Colonic mucosa (tissue), 4 donors: ENCODE data around the gene KCNK6. TPM values are rescaled to one million over a fixed set of nuclear protein-coding genes. Genes with fewer than 3 reads are reported as not detected.
"Not testable (repeated sequence)": the region's sequence is repeated elsewhere in the genome, so short reads cannot be mapped to it uniquely, and the experiment has no call there.

Source experiments
- DNase-seq: peaks from one replicate; pipeline ENCODE4 v3.0.0-alpha.2; 2020
- H3K27ac ChIP-seq: fragments of 200-600 bp; one replicate; pipeline ENCODE4 v1.8.0; 2021
- H3K27me3 ChIP-seq: fragments of 200-600 bp; one replicate; pipeline ENCODE4 v1.8.0; 2021
- H3K36me3 ChIP-seq: fragments of 200-600 bp; one replicate; pipeline ENCODE4 v1.8.0; 2021
- H3K4me1 ChIP-seq: fragments of 200-600 bp; one replicate; pipeline ENCODE4 v1.8.0; 2021; ENCODE audit warnings: mild to moderate bottlenecking
- H3K4me3 ChIP-seq: fragments of 200-600 bp; one replicate; pipeline ENCODE4 v1.8.0; 2021
- H3K9ac ChIP-seq, 2 donors: one replicate each; pipeline ENCODE4 v1.7.0; 2013; ENCODE audit warnings: control low read depth in 2 of 2, low read depth in 2 of 2, low read length in 2 of 2
- H3K9me3 ChIP-seq: fragments of 200-600 bp; one replicate; pipeline ENCODE4 v1.8.0; 2021
- intact Hi-C: fragments of 100-400 bp; cut with DNase I; formaldehyde crosslinking; loops from one replicate; pipeline ENCODE4 v1.14.1; 2022
- total RNA-seq, 2 donors: library from RNA; stranded (reverse); fragmentation: NEBNext Ultra II Directional in 1 of 2; extraction: Animal tissue kit (Norgen Biotek cat#: 25700) in 1 of 2; gene quantifications; one replicate each; pipeline ENCODE4 v1.2.1, GENCODE V29; 2021
- TF ChIP-seq, protein P1 (sequence below): fragments of 200-600 bp; IDR thresholded peaks from one replicate; pipeline ENCODE4 v1.8.0; 2022; ENCODE audit warnings: antibody characterized with exemption, mild to moderate bottlenecking
- donor health status: healthy.
- donor health status: DM: no; HTN: no; CAD: no.
- donor health status: DM: no; HTN: no; CAD: no.

Gene KCNK6
- total RNA-seq, 2 donors from 2014 or later = 19.8 to 23.4 TPM

DNA sequence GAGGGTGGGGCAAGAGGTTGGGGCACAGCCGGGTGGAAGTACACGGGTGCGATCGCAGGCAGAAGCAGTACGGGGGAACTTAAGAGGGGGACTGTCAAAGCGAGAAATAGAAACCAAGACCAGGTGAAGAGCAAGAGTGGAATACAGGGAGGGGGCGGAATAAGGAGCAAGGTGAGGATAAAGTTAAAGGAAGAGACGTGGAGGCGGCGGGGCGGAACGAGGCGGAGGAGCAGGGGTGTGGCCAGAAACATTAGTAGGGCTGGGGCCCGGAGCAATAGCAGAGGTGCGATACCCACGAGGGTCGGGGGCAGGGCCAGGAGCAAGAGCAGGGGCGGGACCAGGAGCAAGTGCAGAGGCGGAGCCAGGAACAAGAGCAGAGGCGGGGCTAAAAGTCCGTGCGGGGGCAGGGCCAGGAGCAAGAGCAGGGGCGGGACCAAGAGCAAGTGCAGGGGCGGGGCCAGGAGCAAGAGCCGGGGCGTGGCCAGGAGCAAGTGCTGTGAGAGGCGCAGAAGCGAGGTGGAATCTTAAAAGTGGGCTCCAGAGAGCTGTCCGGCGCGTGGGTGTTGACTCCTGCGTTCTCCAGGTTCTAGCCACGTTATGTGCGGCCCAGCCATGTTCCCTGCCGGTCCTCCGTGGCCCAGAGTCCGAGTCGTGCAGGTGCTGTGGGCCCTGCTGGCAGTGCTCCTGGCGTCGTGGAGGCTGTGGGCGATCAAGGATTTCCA, 17.2 kb downstream of the KCNK6 start:
- TF ChIP-seq, protein P1, sequence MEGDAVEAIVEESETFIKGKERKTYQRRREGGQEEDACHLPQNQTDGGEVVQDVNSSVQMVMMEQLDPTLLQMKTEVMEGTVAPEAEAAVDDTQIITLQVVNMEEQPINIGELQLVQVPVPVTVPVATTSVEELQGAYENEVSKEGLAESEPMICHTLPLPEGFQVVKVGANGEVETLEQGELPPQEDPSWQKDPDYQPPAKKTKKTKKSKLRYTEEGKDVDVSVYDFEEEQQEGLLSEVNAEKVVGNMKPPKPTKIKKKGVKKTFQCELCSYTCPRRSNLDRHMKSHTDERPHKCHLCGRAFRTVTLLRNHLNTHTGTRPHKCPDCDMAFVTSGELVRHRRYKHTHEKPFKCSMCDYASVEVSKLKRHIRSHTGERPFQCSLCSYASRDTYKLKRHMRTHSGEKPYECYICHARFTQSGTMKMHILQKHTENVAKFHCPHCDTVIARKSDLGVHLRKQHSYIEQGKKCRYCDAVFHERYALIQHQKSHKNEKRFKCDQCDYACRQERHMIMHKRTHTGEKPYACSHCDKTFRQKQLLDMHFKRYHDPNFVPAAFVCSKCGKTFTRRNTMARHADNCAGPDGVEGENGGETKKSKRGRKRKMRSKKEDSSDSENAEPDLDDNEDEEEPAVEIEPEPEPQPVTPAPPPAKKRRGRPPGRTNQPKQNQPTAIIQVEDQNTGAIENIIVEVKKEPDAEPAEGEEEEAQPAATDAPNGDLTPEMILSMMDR = no peak
- peak; percentile 98 for DNase-seq
- H3K4me1 ChIP-seq = no peaks in the 10 kb centered on the region
- H3K36me3 ChIP-seq = no peaks in the 10 kb centered on the region
- H3K27me3 ChIP-seq = no peaks in the 10 kb centered on the region
- intact Hi-C loops = loop anchor here (5.0 kb wide), 1 partner anchor 36 kb away; the partner anchor contains the start of gene PSMD8
- H3K27ac ChIP-seq = peak overlapping the region; percentile 89
- H3K4me3 ChIP-seq = peak overlapping the region; percentile 64
- H3K9me3 ChIP-seq = no peaks in the 10 kb centered on the region
- peak overlapping the region; percentile 77 to 91 for H3K9ac ChIP-seq

DNA sequence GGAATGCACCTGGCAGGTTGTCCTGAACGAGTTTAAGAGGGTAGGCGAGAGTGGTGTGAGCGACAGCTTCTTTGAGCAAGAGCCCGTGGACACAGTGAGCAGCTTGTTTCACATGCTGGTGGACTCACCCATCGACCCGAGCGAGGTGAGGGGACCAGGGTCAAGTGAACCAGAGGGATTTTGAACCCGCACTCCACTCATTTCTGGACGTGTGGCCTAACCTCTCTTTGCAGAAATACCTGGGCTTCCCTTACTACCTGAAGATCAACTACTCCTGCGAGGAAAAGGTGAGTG, 17.7 kb downstream of the KCNK6 start:
- peak overlapping the region; percentile 89 for H3K27ac ChIP-seq
- no peaks in the 10 kb centered on the region for H3K27me3 ChIP-seq
- peak overlapping the region; percentile 64 for H3K4me3 ChIP-seq
- H3K9me3 ChIP-seq = no peaks in the 10 kb centered on the region
- H3K36me3 ChIP-seq = no peaks in the 10 kb centered on the region
- intact Hi-C loops = loop anchor here (5.0 kb wide), 1 partner anchor 35 kb away; the partner anchor contains the start of gene PSMD8
- H3K9ac ChIP-seq = peak overlapping the region; percentile 57 to 77
- no peak for DNase-seq
- no peaks in the 10 kb centered on the region for H3K4me1 ChIP-seq
- TF ChIP-seq, protein P1 = no peak

DNA sequence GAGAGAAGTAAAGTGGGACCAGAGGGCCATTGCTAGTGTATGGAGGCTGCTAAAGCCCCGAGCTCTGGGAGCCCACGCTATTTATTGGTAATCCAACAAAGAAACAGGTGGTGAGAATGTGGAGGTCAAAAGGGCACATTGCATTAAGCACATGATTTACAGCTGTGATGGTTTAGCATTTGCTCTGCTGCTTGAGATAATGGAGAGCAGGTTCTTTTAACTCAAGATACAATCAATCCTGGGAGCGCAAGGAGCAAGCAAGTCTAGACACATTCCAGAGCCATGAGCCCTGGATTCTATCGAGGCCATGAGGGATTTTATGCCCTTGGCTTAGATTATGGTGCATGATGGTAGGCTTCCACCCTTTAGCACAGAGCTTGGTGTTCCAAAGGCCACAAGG, 19.4 kb downstream of the KCNK6 start:
- H3K9ac ChIP-seq, DNase-seq: not testable (repeated sequence)
- intact Hi-C loops = loop anchor here (5.0 kb wide), 1 partner anchor 33 kb away; the partner anchor contains the start of gene PSMD8

DNA sequence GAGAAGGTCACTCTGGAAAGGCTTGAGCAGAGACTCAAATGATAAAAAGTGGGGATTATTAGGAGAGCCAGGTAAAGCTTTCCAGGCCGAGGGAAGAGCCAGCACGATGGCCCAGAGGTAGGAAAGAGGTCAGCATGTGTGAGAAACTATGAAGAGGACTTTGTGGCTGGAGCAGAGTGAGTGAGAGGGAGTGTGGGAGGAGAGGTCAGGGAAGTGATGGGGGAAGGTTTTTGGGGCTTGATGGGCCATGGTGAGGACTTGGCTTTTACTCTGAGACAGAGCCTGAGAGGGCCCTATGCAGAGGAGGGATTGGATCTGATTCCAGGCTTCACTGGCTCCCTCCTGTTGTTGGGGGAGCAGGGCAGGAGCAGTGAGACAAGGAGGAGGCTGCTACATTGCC, 21.3 kb downstream of the KCNK6 start:
- no peak for DNase-seq
- intact Hi-C loops = no loop called here
- no peak overlapping the region for H3K9ac ChIP-seq
- H3K27me3 ChIP-seq = no peaks in the 10 kb centered on the region
- TF ChIP-seq, protein P1 = no peak
- no peaks in the 10 kb centered on the region for H3K4me1 ChIP-seq
- H3K4me3 ChIP-seq = no peak overlapping the region
- H3K27ac ChIP-seq = no peak overlapping the region
- no peaks in the 10 kb centered on the region for H3K9me3 ChIP-seq
- H3K36me3 ChIP-seq = no peaks in the 10 kb centered on the region

More for the DNA sequence above, 19.4 kb downstream of the KCNK6 start:
- not testable (repeated sequence) for H3K9me3 ChIP-seq, H3K27me3 ChIP-seq, H3K27ac ChIP-seq, H3K36me3 ChIP-seq, H3K4me1 ChIP-seq, H3K4me3 ChIP-seq

DNA sequence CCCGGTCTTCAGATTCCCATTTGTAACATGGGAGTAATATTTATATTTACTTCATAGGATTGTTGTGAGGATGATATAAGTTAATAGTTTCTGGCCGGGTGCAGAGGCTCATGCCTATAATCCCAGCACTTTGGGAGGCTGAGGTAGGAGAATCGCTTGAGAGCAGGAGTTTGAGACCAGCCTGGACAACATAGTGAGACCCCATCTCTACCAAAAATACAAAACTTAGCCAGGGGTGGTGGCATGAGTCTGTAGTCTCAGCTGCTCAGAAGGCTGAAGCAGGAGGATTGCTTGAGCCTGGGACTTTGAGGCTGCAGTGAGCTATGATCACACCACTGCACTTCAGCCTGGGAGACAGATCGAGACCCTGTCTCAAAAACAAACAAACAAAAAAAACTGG, 27.2 kb downstream of the KCNK6 start:
- H3K9ac ChIP-seq = no peak overlapping the region
- H3K27ac ChIP-seq = no peak overlapping the region
- intact Hi-C loops = no loop called here
- H3K36me3 ChIP-seq = no peaks in the 10 kb centered on the region
- H3K27me3 ChIP-seq = no peaks in the 10 kb centered on the region
- no peaks in the 10 kb centered on the region for H3K9me3 ChIP-seq
- TF ChIP-seq, protein P1 = no peak
- H3K4me1 ChIP-seq = no peaks in the 10 kb centered on the region
- H3K4me3 ChIP-seq = no peak overlapping the region
- no peak for DNase-seq

DNA sequence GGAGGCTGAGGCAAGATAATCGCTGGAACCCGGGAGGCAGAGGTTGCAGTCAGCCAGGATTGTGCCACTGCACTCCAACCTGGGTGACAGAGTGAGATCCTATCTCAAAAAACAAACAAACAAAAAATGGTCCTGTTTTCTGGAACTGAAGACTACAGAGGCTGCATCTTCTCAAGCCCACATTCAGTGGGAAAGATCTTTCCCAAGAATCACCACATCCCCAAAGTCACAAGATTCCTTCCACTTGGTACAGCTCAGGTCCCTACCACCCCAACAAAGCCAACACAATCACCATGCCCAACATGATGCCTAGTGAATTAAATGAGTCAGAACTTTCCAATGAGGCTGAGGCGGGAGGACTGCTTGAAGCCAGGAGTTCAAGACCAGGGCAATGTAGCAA, 31.2 kb downstream of the KCNK6 start:
- Histone ChIP-seq H3K9ac (no peak overlapping the region), H3K36me3 (no peaks in the 10 kb centered on the region), H3K4me3 (no peak overlapping the region), H3K4me1 (no peaks in the 10 kb centered on the region), H3K27me3 (no peaks in the 10 kb centered on the region), H3K9me3 (no peaks in the 10 kb centered on the region), H3K27ac (no peak overlapping the region)
- no peak for DNase-seq
- intact Hi-C loops = no loop called here
- TF ChIP-seq, protein P1 = no peak
